Testis (tissue), 3 donors: ENCODE measurements around the gene LAIR2. TPM values are rescaled to one million over a fixed set of nuclear protein-coding genes. Genes with fewer than 3 reads are reported as not detected.

Experiments
- DNase-seq: peaks from one replicate; pipeline ENCODE4 v3.0.0-alpha.2; 2019
- H3K27ac ChIP-seq, 2 donors: fragments of 200-600 bp; sonication (generic); one replicate each; pipeline ENCODE4 v1.5.1; 2019
- H3K27me3 ChIP-seq: fragments of 200-600 bp; sonication (generic); one replicate; pipeline ENCODE4 v1.5.1; 2019
- H3K36me3 ChIP-seq: fragments of 200-600 bp; sonication (generic); one replicate; pipeline ENCODE4 v1.5.1; 2017; ENCODE audit warnings: low read depth; ENCODE audit errors: missing control alignments
- H3K4me1 ChIP-seq: fragments of 200-600 bp; sonication (generic); one replicate; pipeline ENCODE4 v1.5.1; 2019
- H3K4me3 ChIP-seq, 2 donors: fragments of 200-600 bp; sonication (generic); one replicate each; pipeline ENCODE4 v1.5.1; 2017 to 2019
- H3K9me3 ChIP-seq: fragments of 200-600 bp; sonication (generic); one replicate; pipeline ENCODE4 v1.5.1; 2017
- POLR2A ChIP-seq: fragments of 450-650 bp; IDR thresholded peaks from one replicate; pipeline ENCODE4 v1.6.1; 2017; ENCODE audit warnings: antibody characterized with exemption, mild to moderate bottlenecking, moderate library complexity
- WGBS, 2 donors: methylation state at CpG; one replicate each; pipeline ENCODE4 v1.1.5; 2018; 5-methylcytosine and 5-hydroxymethylcytosine counted together
- intact Hi-C: fragments of 100-400 bp; cut with DNase I; formaldehyde crosslinking; loops from one replicate; pipeline ENCODE4 v1.15.1; 2023; ENCODE audit warnings: low total_unique reads
- polyA plus RNA-seq: library from polyadenylated mRNA; stranded (reverse); fragments of 350-450 nt; fragmentation: Illumina TruSeq; extraction: RNeasy Lipid Tissue Mini Kit (QIAGEN cat#74804); gene quantifications from one replicate; pipeline ENCODE4 v1.2.3, GENCODE V29; 2014; ENCODE audit warnings: low read depth, low replicate concordance; ENCODE audit not compliant: insufficient read depth
- small RNA-seq, 2 donors: library from RNA; depleted of rRNA; stranded (forward); fragments of <200 nt; gene quantifications; one replicate each; pipeline ENCODE3, GENCODE V24; 2016
- total RNA-seq, 2 donors: library from RNA; depleted of rRNA; stranded (reverse); fragments of >200 nt; gene quantifications; one replicate each; pipeline ENCODE4 v1.2.3, GENCODE V29; 2016
- TF ChIP-seq, protein P1 (sequence below), 3 experiments: fragments of 450-650 bp in 2 of 3; fragments of 200-600 bp in 1 of 3; sonication (generic) in 1 of 3; IDR thresholded peaks; one replicate each; pipeline ENCODE4 v1.5.1; 2016 to 2019; ENCODE audit warnings: antibody characterized with exemption in 3 of 3, mild to moderate bottlenecking in 2 of 3, moderate library complexity in 1 of 3

The LAIR2 gene
- total and polyA plus RNA-seq, 3 donors from 2014 or later = 0.65 TPM; not detected in 2

DNA sequence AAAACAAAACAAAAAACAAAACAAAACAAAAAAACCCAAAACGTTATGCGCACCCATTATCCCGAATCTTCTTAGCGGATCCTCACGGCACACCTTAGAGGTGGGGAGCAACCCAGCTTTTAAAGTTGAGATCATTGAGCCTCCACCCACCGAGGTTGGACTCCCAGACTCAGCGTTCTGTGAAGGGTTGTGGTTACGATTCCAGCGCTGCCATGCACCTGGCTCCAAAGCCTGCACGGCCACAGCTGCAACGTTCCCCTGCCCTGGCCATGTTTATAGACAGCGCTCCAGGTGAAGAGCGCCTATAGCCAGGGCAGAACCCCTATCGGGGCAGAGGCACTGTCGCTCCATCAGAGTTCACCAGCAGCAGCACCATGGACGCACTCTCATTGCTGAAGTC, 52.3 kb downstream of the LAIR2 start:
- no peak for DNase-seq
- Histone ChIP-seq H3K9me3 (no peaks in the 10 kb centered on the region), H3K27ac (no peak overlapping the region), H3K4me1 (no peaks in the 10 kb centered on the region), H3K27me3 (no peaks in the 10 kb centered on the region), H3K4me3 (no peak overlapping the region), H3K36me3 (no peaks in the 10 kb centered on the region)
- 81 to 87% methylated on average over 13 to 16 of the region's 16 CpGs for WGBS, 2 donors
- TF ChIP-seq, protein P1, sequence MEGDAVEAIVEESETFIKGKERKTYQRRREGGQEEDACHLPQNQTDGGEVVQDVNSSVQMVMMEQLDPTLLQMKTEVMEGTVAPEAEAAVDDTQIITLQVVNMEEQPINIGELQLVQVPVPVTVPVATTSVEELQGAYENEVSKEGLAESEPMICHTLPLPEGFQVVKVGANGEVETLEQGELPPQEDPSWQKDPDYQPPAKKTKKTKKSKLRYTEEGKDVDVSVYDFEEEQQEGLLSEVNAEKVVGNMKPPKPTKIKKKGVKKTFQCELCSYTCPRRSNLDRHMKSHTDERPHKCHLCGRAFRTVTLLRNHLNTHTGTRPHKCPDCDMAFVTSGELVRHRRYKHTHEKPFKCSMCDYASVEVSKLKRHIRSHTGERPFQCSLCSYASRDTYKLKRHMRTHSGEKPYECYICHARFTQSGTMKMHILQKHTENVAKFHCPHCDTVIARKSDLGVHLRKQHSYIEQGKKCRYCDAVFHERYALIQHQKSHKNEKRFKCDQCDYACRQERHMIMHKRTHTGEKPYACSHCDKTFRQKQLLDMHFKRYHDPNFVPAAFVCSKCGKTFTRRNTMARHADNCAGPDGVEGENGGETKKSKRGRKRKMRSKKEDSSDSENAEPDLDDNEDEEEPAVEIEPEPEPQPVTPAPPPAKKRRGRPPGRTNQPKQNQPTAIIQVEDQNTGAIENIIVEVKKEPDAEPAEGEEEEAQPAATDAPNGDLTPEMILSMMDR (IDR thresholded peaks at IDR 0.05) = no peak
- TF ChIP-seq POLR2A = no peak
- intact Hi-C loops = no loop called here

DNA sequence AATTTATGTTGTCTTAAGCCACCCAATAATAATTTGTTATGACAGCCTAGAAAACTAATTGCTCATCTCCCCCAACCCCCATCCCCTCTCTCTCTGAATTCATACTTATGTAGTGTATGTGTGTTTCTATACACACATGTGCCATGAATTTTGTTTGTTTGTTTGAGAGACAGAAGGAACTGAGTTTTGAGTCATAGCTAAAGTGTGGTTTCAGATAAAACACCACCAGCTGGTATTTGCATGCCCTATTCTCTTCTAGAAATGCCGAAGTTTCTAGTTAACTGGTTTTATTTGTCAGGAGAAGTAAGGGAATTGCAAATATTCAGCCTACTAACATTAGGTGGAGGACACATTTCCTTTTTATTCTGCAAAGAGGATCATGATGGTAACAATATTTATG, 53.6 kb downstream of the LAIR2 start:
- H3K4me3 ChIP-seq = no peak overlapping the region
- no peak overlapping the region for H3K27ac ChIP-seq
- no peaks in the 10 kb centered on the region for H3K27me3 ChIP-seq
- WGBS, 2 donors = 89 to 90% methylated on average over 1 of the region's 1 CpG
- TF ChIP-seq POLR2A = no peak
- TF ChIP-seq, protein P1 (IDR thresholded peaks at IDR 0.05) = no peak
- intact Hi-C loops = no loop called here
- no peaks in the 10 kb centered on the region for H3K4me1 ChIP-seq
- no peaks in the 10 kb centered on the region for H3K9me3 ChIP-seq
- H3K36me3 ChIP-seq = no peaks in the 10 kb centered on the region
- DNase-seq = no peak

DNA sequence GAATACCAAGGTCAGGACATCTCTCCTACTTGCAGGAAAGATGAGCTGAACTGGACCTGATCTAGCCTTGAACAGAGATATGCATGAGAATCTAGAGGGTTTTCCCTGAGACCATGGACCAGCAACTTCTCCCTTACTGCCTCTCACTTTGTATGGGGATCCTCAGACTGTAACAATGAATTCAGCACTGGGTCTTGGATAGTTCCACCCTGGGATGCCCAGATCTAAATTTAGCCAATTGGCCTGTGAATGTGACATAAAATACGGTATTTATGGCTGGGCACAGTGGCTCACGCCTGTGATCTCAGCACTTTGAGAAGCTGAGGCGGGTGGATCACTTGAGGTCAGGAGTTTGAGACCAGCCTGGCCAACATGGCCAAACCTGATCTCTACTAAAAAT, 55.7 kb downstream of the LAIR2 start:
- 39 to 68% methylated on average over 3 of the region's 3 CpGs for WGBS, 2 donors
- no peak overlapping the region for H3K4me3 ChIP-seq
- intact Hi-C loops = no loop called here
- H3K27me3 ChIP-seq = no peaks in the 10 kb centered on the region
- H3K36me3 ChIP-seq = no peaks in the 10 kb centered on the region
- DNase-seq = no peak
- no peak overlapping the region for H3K27ac ChIP-seq
- H3K9me3 ChIP-seq = no peaks in the 10 kb centered on the region
- TF ChIP-seq, protein P1 (IDR thresholded peaks at IDR 0.05) = no peak
- no peak for TF ChIP-seq POLR2A
- no peaks in the 10 kb centered on the region for H3K4me1 ChIP-seq

Small RNA genes within 50 kb of the gene (small RNA-seq; reads per million reads assigned to genes)
- gene AC245036.2 = 0 reads per million in 2 donors

Other genes with a start within 250 kb of the LAIR2 start
- gene LILRB5, start 245.6 kb upstream of the LAIR2 start, total RNA-seq = 1 to 10 TPM; 1.9 to 4.4 TPM
- gene LILRB5, start 245.6 kb upstream of the LAIR2 start, polyA plus RNA-seq = 8.7 TPM
- gene LILRB2, start 221.7 kb upstream of the LAIR2 start, total RNA-seq = under 1 TPM; 0.71 to 0.99 TPM
- 3.0 TPM for gene LILRB2, start 221.7 kb upstream of the LAIR2 start, polyA plus RNA-seq
- gene LILRA5, start 189.7 kb upstream of the LAIR2 start, total RNA-seq = 1 to 10 TPM; 1.1 to 1.2 TPM
- gene LILRA5, start 189.7 kb upstream of the LAIR2 start, polyA plus RNA-seq = 1.4 TPM
- under 1 TPM in 1 of 2 donors, not detected in 1; 0.81 TPM for gene LILRA4, start 163.7 kb upstream of the LAIR2 start, total RNA-seq
- gene LILRA4, start 163.7 kb upstream of the LAIR2 start, polyA plus RNA-seq = 0.50 TPM
- 1 to 10 TPM; 6.4 to 7.1 TPM for gene LAIR1, start 137.9 kb upstream of the LAIR2 start, total RNA-seq
- gene LAIR1, start 137.9 kb upstream of the LAIR2 start, polyA plus RNA-seq = 13.4 TPM
- gene TTYH1, start 87.4 kb upstream of the LAIR2 start, total RNA-seq = 100 to 1,000 TPM; 226 to 248 TPM
- 126 TPM for gene TTYH1, start 87.4 kb upstream of the LAIR2 start, polyA plus RNA-seq
- 100 to 1,000 TPM; 313 to 507 TPM for gene LENG8, start 53.6 kb upstream of the LAIR2 start, total RNA-seq
- gene LENG8, start 53.6 kb upstream of the LAIR2 start, polyA plus RNA-seq = 167 TPM
- 1 to 10 TPM; 5.6 to 5.8 TPM for gene LENG9, start 39.1 kb upstream of the LAIR2 start, total RNA-seq
- 1.9 TPM for gene LENG9, start 39.1 kb upstream of the LAIR2 start, polyA plus RNA-seq
- 10 to 100 TPM; 10.2 to 11.9 TPM for gene CDC42EP5, start 29.5 kb upstream of the LAIR2 start, total RNA-seq
- 7.8 TPM for gene CDC42EP5, start 29.5 kb upstream of the LAIR2 start, polyA plus RNA-seq
- gene LILRA2, start 71.0 kb downstream of the LAIR2 start, total RNA-seq = under 1 TPM; 0.47 to 0.87 TPM
- 2.6 TPM for gene LILRA2, start 71.0 kb downstream of the LAIR2 start, polyA plus RNA-seq
- under 1 TPM in 1 of 2 donors, not detected in 1; 0.50 TPM for gene LILRA1, start 90.8 kb downstream of the LAIR2 start, total RNA-seq
- 0.62 TPM for gene LILRA1, start 90.8 kb downstream of the LAIR2 start, polyA plus RNA-seq
- gene LILRB1, start 127.7 kb downstream of the LAIR2 start, total RNA-seq = under 1 TPM; 0.63 to 0.93 TPM
- gene LILRB1, start 127.7 kb downstream of the LAIR2 start, polyA plus RNA-seq = 2.2 TPM
- 1 to 10 TPM; 1.0 to 3.2 TPM for gene LILRB4, start 160.2 kb downstream of the LAIR2 start, total RNA-seq
- 12.6 TPM for gene LILRB4, start 160.2 kb downstream of the LAIR2 start, polyA plus RNA-seq
- gene KIR3DL3, start 221.6 kb downstream of the LAIR2 start, total RNA-seq = not detected
- gene KIR3DL3, start 221.6 kb downstream of the LAIR2 start, polyA plus RNA-seq = 0.18 TPM
- gene KIR2DL3, start 235.7 kb downstream of the LAIR2 start, total RNA-seq = not detected
- gene KIR2DL3, start 235.7 kb downstream of the LAIR2 start, polyA plus RNA-seq = not detected